A673 (cell line): ENCODE measurements around the gene DNAJB6. TPM values are rescaled to one million over a fixed set of nuclear protein-coding genes. Genes with fewer than 3 reads are reported as not detected.

Experiments used
- BruUV-seq: library from RNA; stranded (reverse); fragments of 400-500 nt; replicated peaks from 2 replicates; lab custom pipeline; 2021; lab: Mats Ljungman, UMichigan
- CTCF ChIA-PET: fragments of 300-600 bp; sonication (Branson Sonifier 250); formaldehyde crosslinking; loops from one replicate; lab custom pipeline; 2022; ENCODE audit warnings: antibody characterized with exemption; lab: Charles Lee
- POLR2A ChIA-PET: fragments of 300-600 bp; sonication (Branson Sonifier 250); formaldehyde crosslinking; loops from one replicate; lab custom pipeline; 2022; ENCODE audit warnings: antibody characterized with exemption; ENCODE audit not compliant: low non-redundant PET; lab: Charles Lee
- DNase-seq: peaks from one replicate; pipeline ENCODE4 v3.0.0-alpha.2; 2015; ENCODE audit warnings: low spot score
- H3K27ac ChIP-seq: fragments of 200-600 bp; sonication (generic); 2 replicates; pipeline ENCODE4 v1.5.1; 2016; ENCODE audit warnings: mixed run types, low read depth, mild to moderate bottlenecking, mixed read lengths, antibody characterized with exemption, low read length; ENCODE audit not compliant: poor library complexity, severe bottlenecking
- H3K27me3 ChIP-seq: fragments of 200-600 bp; sonication (generic); replicated peaks from 2 replicates; pipeline ENCODE4 v1.6.1; 2017; ENCODE audit warnings: mixed run types, low read depth, mild to moderate bottlenecking, mixed read lengths, antibody characterized with exemption, low read length; ENCODE audit not compliant: insufficient read depth, poor library complexity
- H3K36me3 ChIP-seq: fragments of 200-600 bp; sonication (generic); 2 replicates; pipeline ENCODE4 v1.6.1; 2016; ENCODE audit warnings: mixed run types, mild to moderate bottlenecking, mixed read lengths, antibody characterized with exemption, low read length; ENCODE audit not compliant: insufficient read depth, poor library complexity, severe bottlenecking
- H3K4me1 ChIP-seq: fragments of 200-600 bp; sonication (generic); 2 replicates; pipeline ENCODE4 v1.6.1; 2017; ENCODE audit warnings: mixed run types, mild to moderate bottlenecking, mixed read lengths, antibody characterized with exemption, low read length; ENCODE audit not compliant: insufficient read depth, poor library complexity, severe bottlenecking
- H3K4me3 ChIP-seq: fragments of 200-600 bp; sonication (generic); 2 replicates; pipeline ENCODE4 v1.5.1; 2016; ENCODE audit warnings: low read depth, mixed run types, mild to moderate bottlenecking, mixed read lengths, low read length; ENCODE audit not compliant: poor library complexity, severe bottlenecking
- H3K9me3 ChIP-seq: fragments of 200-600 bp; sonication (generic); 2 replicates; pipeline ENCODE4 v1.6.1; 2016; ENCODE audit warnings: mixed run types, low read depth, mild to moderate bottlenecking, mixed read lengths, antibody characterized with exemption, low read length; ENCODE audit not compliant: poor library complexity, severe bottlenecking
- CTCF ChIP-seq: fragments of 300-800, 200-600 bp; sonication (generic); conservative IDR thresholded peaks from 2 replicates; pipeline ENCODE4 v1.5.1; 2017; ENCODE audit warnings: low read depth, mild to moderate bottlenecking, antibody characterized with exemption, low read length, moderate library complexity, mixed read lengths
- EZH2 ChIP-seq: fragments of 200-600 bp; sonication (generic); IDR thresholded peaks from 2 replicates; pipeline ENCODE4 v1.6.1; 2017; ENCODE audit warnings: borderline replicate concordance, low read depth, mild to moderate bottlenecking, mixed read lengths, antibody characterized with exemption, low read length; ENCODE audit not compliant: poor library complexity, severe bottlenecking
- intact Hi-C: fragments of 100-400 bp; cut with micrococcal nuclease; formaldehyde crosslinking; loops from one replicate; pipeline ENCODE4 v1.10.0; 2022; ENCODE audit not compliant: unreplicated experiment
- total RNA-seq: library from RNA; stranded (reverse); gene quantifications from 2 replicates; pipeline ENCODE4 v1.2.3, GENCODE V29; 2021

The DNAJB6 gene
- total RNA-seq, 1 experiment from 2014 or later: 146 TPM

- Histone ChIP-seq H3K4me3 (no peak overlapping the region), H3K36me3 (no peaks in the 10 kb centered on the region), H3K4me1 (no peaks in the 10 kb centered on the region), H3K9me3 (no peaks in the 10 kb centered on the region), H3K27ac (no peak overlapping the region), H3K27me3 (no peaks in the 10 kb centered on the region)
- ChIA-PET CTCF (interaction anchor here (0.7 kb wide), 1 partner anchor 46 kb away, joined by 3 read pairs; no protein-coding TSS in a partner anchor), POLR2A (no interaction called here)
- BruUV-seq: no TSS peak
- TF ChIP-seq CTCF (no peak), EZH2 (no peak)
- DNase-seq: no peak
- intact Hi-C loops: no loop called here
These were observed 91.7 kb downstream of the DNAJB6 start for GRCh38 chr7:157428554-157428945.

GRCh38 chr7:157429001-157429679 lies 92.3 kb downstream of the DNAJB6 start:
- TF ChIP-seq CTCF (no peak), EZH2 (no peak)
- H3K27me3 ChIP-seq: no peaks in the 10 kb centered on the region
- H3K4me1 ChIP-seq: no peaks in the 10 kb centered on the region
- no peaks in the 10 kb centered on the region for H3K36me3 ChIP-seq
- intact Hi-C loops: no loop called here
- CTCF ChIA-PET: interaction anchor here (0.7 kb wide), 1 partner anchor 45 kb away, joined by 3 read pairs; no protein-coding TSS in a partner anchor
- H3K4me3 ChIP-seq: no peak overlapping the region
- H3K27ac ChIP-seq: no peak overlapping the region
- no TSS peak for BruUV-seq
- DNase-seq: no peak
- no peaks in the 10 kb centered on the region for H3K9me3 ChIP-seq
- POLR2A ChIA-PET: no interaction called here

- no peak overlapping the region for H3K4me3 ChIP-seq
- CTCF ChIA-PET: no interaction called here
- DNase-seq: no peak
- intact Hi-C loops: loop anchor here (5.0 kb wide), 1 partner anchor 923 kb away; no protein-coding TSS in a partner anchor
- no TSS peak for BruUV-seq
- no peaks in the 10 kb centered on the region for H3K4me1 ChIP-seq
- H3K36me3 ChIP-seq: no peaks in the 10 kb centered on the region
- no peak overlapping the region for H3K27ac ChIP-seq
- H3K9me3 ChIP-seq: no peaks in the 10 kb centered on the region
- POLR2A ChIA-PET: no interaction called here
- no peaks in the 10 kb centered on the region for H3K27me3 ChIP-seq
- no peak for TF ChIP-seq EZH2
- TF ChIP-seq CTCF: no peak
These were observed 92.9 kb downstream of the DNAJB6 start for GRCh38 chr7:157429680-157430224.
